D721Med (cell line): ENCODE data around the gene NPIPB2.

Experiments used
- DNase-seq: peaks from one replicate; pipeline ENCODE4 v3.0.0; 2011; ENCODE audit warnings: low spot score; ENCODE audit not compliant: insufficient read length
- FAIRE-seq: peaks from 2 replicates; lab custom pipeline; 2011; peaks lifted over from hg19 to GRCh38; lab: Jason Lieb, UNC
- TF ChIP-seq, protein P1 (sequence below): IDR thresholded peaks from 2 replicates; pipeline ENCODE4 v1.5.1; 2012; ENCODE audit warnings: mild to moderate bottlenecking, control low read depth; ENCODE audit not compliant: insufficient read depth; ENCODE audit errors: missing control alignments

Gene NPIPB2

DNA sequence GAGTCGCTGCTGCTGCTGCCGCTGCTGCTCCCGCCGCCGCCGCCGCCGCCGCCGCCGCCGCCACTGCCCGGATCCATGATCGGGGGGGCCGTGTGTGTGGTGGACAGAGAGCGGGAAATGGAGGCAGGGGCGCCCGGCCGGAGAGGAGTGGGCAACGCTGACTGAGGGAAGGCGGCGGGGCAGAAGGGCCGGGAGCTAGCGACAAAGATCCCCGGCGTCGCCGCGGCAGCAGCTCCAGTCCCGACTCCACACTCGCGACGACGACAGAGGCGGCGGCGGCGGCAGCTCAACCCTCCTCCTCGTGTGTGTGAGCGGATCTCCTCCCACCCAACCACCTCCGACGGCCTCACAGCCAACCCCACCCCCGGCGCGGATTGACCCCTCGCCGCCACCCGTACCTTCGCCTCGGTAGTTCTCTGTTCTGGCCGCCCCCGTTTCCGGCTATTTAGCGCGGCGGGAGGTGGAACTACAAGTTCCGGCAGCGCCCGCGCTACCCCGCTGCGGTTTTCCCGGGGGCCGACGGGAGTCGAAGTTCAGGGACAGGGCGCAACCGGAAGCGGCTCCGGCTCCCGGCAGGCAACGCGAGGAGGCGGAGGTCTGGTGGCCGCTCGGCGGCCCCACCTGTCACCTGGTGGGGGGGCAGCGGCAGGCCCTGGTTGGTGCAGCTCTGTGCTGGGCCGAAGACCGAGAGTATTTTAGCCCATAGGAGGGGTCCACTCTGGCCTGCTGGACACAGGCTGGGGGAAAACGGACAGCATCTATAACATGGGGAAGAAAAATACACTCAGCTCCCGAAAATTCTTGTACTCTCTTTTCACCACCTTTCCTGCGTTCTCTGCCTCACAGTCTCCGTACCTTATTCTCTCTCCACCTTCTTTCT, 26.0 kb downstream of the NPIPB2 start, which contains the start of gene GSPT1:
GSPT1 (minus strand) TSS at position 313 of the 880 bp plus-strand sequence; CDS start at position 77, 236 bp downstream.
- FAIRE-seq (no peak), DNase-seq (peak; percentile 63)
- TF ChIP-seq, protein P1, sequence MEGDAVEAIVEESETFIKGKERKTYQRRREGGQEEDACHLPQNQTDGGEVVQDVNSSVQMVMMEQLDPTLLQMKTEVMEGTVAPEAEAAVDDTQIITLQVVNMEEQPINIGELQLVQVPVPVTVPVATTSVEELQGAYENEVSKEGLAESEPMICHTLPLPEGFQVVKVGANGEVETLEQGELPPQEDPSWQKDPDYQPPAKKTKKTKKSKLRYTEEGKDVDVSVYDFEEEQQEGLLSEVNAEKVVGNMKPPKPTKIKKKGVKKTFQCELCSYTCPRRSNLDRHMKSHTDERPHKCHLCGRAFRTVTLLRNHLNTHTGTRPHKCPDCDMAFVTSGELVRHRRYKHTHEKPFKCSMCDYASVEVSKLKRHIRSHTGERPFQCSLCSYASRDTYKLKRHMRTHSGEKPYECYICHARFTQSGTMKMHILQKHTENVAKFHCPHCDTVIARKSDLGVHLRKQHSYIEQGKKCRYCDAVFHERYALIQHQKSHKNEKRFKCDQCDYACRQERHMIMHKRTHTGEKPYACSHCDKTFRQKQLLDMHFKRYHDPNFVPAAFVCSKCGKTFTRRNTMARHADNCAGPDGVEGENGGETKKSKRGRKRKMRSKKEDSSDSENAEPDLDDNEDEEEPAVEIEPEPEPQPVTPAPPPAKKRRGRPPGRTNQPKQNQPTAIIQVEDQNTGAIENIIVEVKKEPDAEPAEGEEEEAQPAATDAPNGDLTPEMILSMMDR = no peak

DNA sequence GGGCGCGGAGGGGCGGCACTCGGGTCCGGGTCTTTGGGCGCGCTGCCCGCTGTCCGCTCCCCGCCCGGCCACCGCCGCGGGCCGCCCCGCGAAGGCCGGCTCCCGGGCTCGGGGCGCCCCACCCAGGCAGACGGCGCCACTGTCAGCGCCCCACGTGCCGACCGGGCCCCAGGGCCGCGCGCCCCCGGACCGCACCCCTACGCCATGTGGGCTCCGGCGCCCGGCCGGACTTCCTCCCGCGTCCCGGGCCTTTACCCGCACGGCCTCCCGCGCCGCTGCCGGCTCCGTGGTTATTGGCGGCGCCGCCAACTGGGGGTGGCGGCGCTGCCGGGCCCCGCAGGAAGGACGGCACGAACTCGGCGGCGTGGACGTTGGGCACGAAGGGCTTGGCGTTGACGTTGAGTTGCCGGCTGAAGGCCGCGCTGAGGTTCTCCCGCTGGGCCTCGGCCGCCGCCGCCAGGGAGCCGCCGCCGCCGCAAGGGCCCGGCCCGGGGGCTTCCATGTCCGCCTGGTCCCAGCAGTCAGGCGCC, 26.7 kb downstream of the NPIPB2 start:
- no peak for FAIRE-seq
- DNase-seq = no peak
- TF ChIP-seq, protein P1 = no peak

DNA sequence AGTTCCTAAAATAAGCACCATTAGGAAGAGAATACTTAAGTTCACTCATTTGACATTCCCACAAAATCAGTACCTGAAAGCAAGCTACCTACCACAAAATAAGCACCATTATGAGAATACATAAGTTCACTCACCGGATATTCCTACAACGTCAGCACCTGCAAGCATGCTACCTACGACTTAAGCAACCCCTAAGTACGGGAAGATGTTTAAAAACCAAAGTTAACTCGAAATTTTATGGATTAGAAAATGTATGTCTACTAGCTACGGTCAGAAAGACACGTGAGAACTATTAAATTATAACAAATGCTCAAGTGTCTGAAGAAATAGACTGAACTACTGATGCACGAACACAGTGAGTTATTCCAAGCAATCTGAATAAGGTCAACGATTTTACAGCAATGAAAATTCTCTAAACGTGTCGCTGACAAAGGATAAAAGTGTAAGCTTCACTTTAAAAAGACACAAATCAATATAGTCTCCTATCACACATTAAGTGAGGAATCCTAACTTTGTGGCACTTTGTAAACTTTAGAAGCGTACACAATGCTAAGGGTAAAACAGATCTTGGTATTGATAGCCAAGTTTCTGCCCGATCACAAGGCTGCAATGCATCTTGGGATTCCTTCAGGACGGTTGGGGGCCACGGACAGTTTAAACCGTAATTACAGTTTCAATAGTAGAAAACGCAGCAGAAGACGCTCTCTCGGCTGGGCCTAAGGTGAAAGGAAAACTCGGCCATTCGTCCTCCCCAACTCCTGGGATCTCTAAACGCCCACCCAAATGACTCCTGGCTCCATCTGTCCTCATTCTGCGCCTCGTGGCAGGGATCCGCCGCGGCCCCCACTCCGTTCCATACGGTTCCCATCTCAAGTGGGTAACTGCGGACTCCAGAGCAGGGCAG, 27.4 kb downstream of the NPIPB2 start:
- TF ChIP-seq, protein P1 = no peak
- no peak for DNase-seq
- no peak for FAIRE-seq

DNA sequence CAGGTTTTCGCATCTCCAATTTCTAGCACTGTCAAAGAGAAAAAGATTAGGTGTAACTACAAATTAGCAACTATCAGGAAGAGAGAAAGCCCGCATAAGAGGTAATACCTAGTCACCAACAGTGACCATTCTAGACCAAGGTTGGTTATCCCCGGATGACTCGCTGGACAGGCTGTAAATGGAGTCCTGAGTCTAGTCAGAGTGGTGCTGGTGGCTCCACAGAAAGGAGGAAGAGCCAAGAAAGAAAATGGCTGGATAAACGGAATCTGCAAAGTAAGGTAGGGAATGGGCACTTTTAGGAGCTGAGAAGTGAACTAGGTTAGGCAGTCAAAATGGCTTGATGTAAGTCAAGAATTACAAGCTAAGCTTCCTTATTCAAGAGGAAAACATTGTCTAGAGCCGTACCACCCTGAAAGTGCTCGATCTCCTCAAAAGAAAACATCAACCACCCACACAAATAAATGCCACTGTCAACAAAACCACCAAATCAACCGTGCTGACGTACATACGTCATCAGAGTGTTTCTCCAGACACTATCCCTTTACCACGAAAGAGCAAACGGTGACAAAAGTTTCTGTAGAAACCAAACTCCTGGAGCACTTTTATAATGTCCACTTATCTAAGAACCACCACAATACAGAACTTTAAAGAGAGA, 28.3 kb downstream of the NPIPB2 start:
- TF ChIP-seq, protein P1 = no peak
- DNase-seq = no peak
- no peak for FAIRE-seq

DNA sequence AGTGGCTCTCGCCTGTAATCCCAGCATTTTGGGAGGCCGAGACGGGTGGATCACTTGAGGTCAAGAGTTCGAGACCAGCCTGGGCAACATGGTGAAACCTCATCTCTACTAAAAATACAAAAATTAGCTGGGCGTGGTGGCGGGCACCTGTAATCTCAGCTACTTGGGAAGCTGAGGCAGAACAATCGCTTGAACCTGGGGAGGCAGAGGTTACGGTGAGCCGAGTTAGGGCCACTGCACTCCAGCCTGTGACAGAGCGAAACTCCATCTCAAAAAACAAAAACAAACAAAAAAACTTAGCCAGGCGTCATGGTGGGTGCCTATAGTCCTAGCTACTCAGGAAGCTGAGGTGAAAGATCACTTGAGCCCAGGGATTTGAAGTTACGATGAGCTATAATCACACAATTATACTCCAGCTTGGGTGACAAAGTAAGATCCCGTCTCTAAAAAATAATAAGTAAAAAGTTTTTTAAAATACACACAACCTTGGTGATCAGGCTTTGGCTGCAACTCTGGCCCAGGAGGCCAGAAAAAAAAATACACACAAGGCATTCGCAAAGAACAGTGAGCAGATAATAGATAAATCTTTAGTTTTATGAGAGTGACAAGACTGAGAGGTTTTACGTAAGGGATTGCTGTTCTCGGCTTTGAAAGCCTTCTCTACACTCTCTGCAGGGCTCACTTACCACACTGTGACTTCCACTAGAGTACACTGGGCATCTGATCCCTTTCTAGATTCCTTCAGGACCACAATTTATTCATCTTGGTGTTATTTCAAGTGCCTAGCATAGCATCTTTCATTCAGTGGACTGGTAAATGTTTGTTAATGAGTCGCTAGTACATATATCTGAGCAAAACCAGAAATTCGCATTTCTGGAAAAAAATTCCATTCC, 31.9 kb downstream of the NPIPB2 start:
- FAIRE-seq (no peak), DNase-seq (no peak)
- TF ChIP-seq, protein P1 = no peak
